Osteoblast (primary cell): Measurements from ENCODE around the gene HNRNPA0. TPM values are rescaled to one million over a fixed set of nuclear protein-coding genes. Genes with fewer than 3 reads are reported as not detected.
A peak's percentile ranks its signal among the peaks of the same experiment; 100 is the strongest.
"Not testable (repeated sequence)": the region's sequence is repeated elsewhere in the genome, so short reads cannot be mapped to it uniquely, and the experiment has no call there.

ENCODE experiments used
- DNase-seq: peaks from one replicate; pipeline ENCODE4 v3.0.0; 2011; ENCODE audit warnings: low spot score, mixed read lengths; ENCODE audit not compliant: insufficient read length; ENCODE audit errors: missing footprints
- H2AFZ ChIP-seq: 2 replicates; pipeline ENCODE4 v1.6.0; 2011; ENCODE audit warnings: mild to moderate bottlenecking, low read length
- H3K27ac ChIP-seq: 2 replicates; pipeline ENCODE4 v1.5.1; 2011; ENCODE audit warnings: mild to moderate bottlenecking, low read depth, low read length, moderate library complexity
- H3K27me3 ChIP-seq: 2 replicates; pipeline ENCODE4 v1.6.0; 2012; ENCODE audit warnings: mild to moderate bottlenecking, control low read depth, inconsistent platforms, low read length, moderate library complexity; ENCODE audit not compliant: insufficient read depth
- H3K36me3 ChIP-seq: 2 replicates; pipeline ENCODE4 v1.5.1; 2011; ENCODE audit warnings: mild to moderate bottlenecking, low read length, control low read depth, moderate library complexity; ENCODE audit not compliant: insufficient read depth
- H3K4me1 ChIP-seq: 2 replicates; pipeline ENCODE4 v1.5.1; 2011; ENCODE audit warnings: mild to moderate bottlenecking, low read length, control low read depth, moderate library complexity; ENCODE audit not compliant: insufficient read depth
- H3K4me2 ChIP-seq: 2 replicates; pipeline ENCODE4 v1.6.0; 2011; ENCODE audit warnings: mild to moderate bottlenecking, low read length; ENCODE audit not compliant: insufficient read depth
- H3K4me3 ChIP-seq: fragments of 200-600 bp; sonication (generic); 3 replicates; pipeline ENCODE4 v1.5.1; 2012; ENCODE audit warnings: mild to moderate bottlenecking, low read length, inconsistent platforms; ENCODE audit not compliant: insufficient read depth
- H3K79me2 ChIP-seq: 2 replicates; pipeline ENCODE4 v1.6.0; 2012; ENCODE audit warnings: mild to moderate bottlenecking, low read length, control low read depth, inconsistent platforms; ENCODE audit not compliant: insufficient read depth
- H3K9me3 ChIP-seq: 2 replicates; pipeline ENCODE4 v1.5.1; 2011; ENCODE audit warnings: low read depth, low read length, control low read depth
- H4K20me1 ChIP-seq: 2 replicates; pipeline ENCODE4 v1.6.0; 2012; ENCODE audit warnings: mild to moderate bottlenecking, low read length, control low read depth; ENCODE audit not compliant: insufficient read depth
- total RNA-seq: library from RNA; depleted of rRNA; stranded (reverse); fragments of >200 nt; gene quantifications from 2 replicates; pipeline ENCODE4 v1.2.3, GENCODE V29; 2012
- TF ChIP-seq, protein P1 (sequence below): IDR thresholded peaks from 2 replicates; pipeline ENCODE4 v1.5.1; 2011; ENCODE audit warnings: mild to moderate bottlenecking, low read depth, low read length, moderate library complexity; ENCODE audit errors: extremely low read depth

The HNRNPA0 gene
- total RNA-seq, 1 donor: 24.2 TPM

DNA sequence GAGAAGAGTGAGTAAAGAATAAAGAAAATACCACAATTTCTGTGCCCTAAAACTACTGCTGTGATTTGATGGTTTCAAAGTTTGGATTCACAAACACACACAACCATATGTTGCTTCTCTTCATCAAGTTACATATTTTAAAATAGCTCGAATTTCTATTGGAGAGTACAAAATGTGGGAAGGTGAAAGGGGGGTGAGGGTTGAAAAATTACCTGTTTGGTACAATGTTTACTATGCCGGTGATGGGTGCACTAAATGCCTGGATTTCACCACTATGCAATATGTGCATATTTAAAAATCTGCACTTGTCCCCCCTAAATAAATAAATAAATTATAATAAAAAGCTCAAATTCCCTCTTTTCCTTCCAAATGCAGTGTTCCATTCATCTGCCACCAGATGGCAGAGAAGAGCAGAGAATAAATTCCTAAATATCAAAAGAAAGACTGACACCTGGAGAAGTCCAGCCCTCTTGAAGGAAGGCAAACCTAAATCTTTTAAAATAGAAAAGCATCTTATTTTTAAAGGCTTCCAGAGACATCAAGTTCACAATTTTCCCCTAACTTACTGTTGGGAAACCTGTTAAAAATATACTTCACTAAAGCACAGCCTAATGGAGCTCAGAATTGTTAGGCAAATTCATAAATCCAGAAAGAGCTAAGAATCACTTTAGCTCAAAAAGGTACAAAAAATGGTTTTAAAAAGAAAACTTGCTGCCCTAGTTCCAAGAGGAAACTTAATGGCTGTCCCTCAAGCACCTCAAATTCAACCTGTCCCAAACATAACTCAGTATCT is 24.8 kb upstream of the HNRNPA0 start:
- TF ChIP-seq, protein P1, sequence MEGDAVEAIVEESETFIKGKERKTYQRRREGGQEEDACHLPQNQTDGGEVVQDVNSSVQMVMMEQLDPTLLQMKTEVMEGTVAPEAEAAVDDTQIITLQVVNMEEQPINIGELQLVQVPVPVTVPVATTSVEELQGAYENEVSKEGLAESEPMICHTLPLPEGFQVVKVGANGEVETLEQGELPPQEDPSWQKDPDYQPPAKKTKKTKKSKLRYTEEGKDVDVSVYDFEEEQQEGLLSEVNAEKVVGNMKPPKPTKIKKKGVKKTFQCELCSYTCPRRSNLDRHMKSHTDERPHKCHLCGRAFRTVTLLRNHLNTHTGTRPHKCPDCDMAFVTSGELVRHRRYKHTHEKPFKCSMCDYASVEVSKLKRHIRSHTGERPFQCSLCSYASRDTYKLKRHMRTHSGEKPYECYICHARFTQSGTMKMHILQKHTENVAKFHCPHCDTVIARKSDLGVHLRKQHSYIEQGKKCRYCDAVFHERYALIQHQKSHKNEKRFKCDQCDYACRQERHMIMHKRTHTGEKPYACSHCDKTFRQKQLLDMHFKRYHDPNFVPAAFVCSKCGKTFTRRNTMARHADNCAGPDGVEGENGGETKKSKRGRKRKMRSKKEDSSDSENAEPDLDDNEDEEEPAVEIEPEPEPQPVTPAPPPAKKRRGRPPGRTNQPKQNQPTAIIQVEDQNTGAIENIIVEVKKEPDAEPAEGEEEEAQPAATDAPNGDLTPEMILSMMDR: peak; percentile 78
- H3K27ac ChIP-seq: no peak overlapping the region
- no peaks in the 10 kb centered on the region for H4K20me1 ChIP-seq
- H3K9me3 ChIP-seq: no peaks in the 10 kb centered on the region
- no peaks in the 10 kb centered on the region for H3K79me2 ChIP-seq
- no peak overlapping the region for H3K4me3 ChIP-seq
- H3K36me3 ChIP-seq: no peaks in the 10 kb centered on the region
- no peaks in the 10 kb centered on the region for H3K4me1 ChIP-seq
- H3K27me3 ChIP-seq: no peaks in the 10 kb centered on the region
- no peak overlapping the region for H3K4me2 ChIP-seq
- H2AFZ ChIP-seq: no peak overlapping the region
- DNase-seq: peak; percentile 59

DNA sequence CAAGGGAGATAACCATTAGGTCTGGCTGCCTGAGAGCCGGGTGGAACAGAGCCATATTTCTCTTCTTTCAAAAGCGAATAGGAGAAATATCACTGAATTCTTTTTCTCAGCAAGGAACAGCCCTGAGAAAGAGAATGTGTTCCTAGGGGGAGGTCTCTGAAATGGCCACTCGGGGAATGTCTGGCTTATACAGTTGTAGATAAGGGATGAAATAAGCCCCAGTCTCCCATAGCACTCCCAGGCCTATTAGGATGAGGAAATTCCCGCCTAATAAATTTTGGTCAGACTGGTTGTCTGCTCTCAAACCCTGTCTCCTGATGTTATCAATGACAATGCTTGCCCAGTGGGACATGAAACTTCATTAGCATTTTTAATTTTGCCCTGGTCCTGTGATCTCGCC is 13.8 kb upstream of the HNRNPA0 start:
- not testable (repeated sequence) for H3K4me1 ChIP-seq, H4K20me1 ChIP-seq, DNase-seq, H3K4me3 ChIP-seq, H3K4me2 ChIP-seq, H3K79me2 ChIP-seq, H2AFZ ChIP-seq, H3K27ac ChIP-seq, H3K27me3 ChIP-seq, H3K9me3 ChIP-seq, H3K36me3 ChIP-seq

DNA sequence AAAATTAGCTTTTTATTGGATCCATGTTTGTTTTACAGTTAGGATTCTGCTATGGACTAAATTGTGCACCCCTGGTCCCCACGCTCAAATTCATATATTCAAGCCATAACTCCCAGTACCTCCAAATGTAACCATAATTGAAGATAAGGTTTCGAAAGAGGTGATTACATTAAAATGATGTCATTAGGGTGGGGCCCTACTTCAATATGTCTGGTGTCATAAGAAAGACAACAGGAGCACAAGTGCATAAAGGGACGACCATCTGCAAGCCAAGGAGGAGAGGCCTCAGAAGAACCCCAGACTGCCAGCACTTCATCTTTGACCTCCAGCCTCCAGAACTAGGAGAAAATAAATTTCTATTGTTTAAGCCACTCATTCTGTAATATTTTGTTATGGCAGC is 7.4 kb upstream of the HNRNPA0 start:
- H3K27me3 ChIP-seq: no peaks in the 10 kb centered on the region
- TF ChIP-seq, protein P1: no peak
- H3K4me1 ChIP-seq: peaks cover 3% of the 10 kb centered on the region

DNA sequence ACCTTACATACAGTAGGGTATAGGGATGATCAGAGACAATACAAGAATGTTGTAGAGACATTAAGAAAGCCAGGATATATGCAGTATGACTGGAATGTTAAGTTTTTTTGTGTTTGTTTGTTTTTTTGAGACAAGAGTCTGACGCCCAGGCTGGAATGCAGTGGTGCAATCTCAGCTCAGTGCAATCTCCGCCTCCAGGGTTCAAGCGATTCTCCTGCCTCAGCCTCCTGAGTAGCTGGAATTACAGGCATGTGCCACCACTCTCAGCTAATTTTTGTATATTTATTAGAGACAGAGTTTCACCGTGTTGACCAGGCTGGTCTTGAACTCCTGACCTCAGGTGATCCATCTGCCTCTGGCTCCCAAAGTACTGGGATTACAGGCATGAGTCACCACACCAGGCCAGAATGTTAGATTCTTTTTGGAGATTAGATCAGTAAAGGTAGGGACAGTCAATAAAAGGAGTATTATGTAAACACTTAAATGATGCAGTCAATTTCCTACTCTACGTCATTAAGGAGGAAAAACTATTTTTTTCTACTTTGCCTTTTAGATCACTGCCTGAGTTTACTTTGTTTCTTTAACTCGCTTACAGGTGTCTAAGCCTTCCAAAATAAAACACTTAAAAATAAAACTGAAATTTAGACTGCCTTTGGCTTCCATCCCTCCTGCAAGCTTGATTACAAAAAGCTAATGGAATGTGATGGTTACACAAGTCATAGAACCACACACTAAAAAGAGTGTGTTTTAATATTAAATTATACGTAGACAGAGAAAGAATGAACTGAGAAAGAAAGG is 6.8 kb upstream of the HNRNPA0 start:
- no peak overlapping the region for H3K27ac ChIP-seq
- H3K4me3 ChIP-seq: no peak overlapping the region
- no peak overlapping the region for H2AFZ ChIP-seq
- no peaks in the 10 kb centered on the region for H3K36me3 ChIP-seq
- no peak for DNase-seq
- no peaks in the 10 kb centered on the region for H4K20me1 ChIP-seq
- no peak overlapping the region for H3K4me2 ChIP-seq
- H3K79me2 ChIP-seq: no peaks in the 10 kb centered on the region
- no peaks in the 10 kb centered on the region for H3K9me3 ChIP-seq
- TF ChIP-seq, protein P1: no peak
- peaks cover 3% of the 10 kb centered on the region for H3K4me1 ChIP-seq
- H3K27me3 ChIP-seq: no peaks in the 10 kb centered on the region

More for the DNA sequence above, 7.4 kb upstream of the HNRNPA0 start:
- no peaks in the 10 kb centered on the region for H3K36me3 ChIP-seq
- no peaks in the 10 kb centered on the region for H3K9me3 ChIP-seq
- H3K79me2 ChIP-seq: no peaks in the 10 kb centered on the region
- no peak overlapping the region for H2AFZ ChIP-seq
- no peak overlapping the region for H3K4me3 ChIP-seq
- H4K20me1 ChIP-seq: no peaks in the 10 kb centered on the region
- DNase-seq: no peak
- H3K27ac ChIP-seq: no peak overlapping the region
- H3K4me2 ChIP-seq: no peak overlapping the region
